NB4 (cell line): Measurements from ENCODE around the gene SENP1.
"Not testable (repeated sequence)": the region's sequence is repeated elsewhere in the genome, so short reads cannot be mapped to it uniquely, and the experiment has no call there.

Experiments used
- DNase-seq: peaks from one replicate; pipeline ENCODE4 v3.0.0; 2010; ENCODE audit warnings: low read depth
- H3K4me3 ChIP-seq: one replicate; pipeline ENCODE4 v1.5.1; 2011; ENCODE audit warnings: mild to moderate bottlenecking, low read depth, low read length, moderate library complexity
- CTCF ChIP-seq: IDR thresholded peaks from one replicate; pipeline ENCODE4 v1.5.1; 2012; ENCODE audit warnings: low read depth, low read length
- MAX ChIP-seq: IDR thresholded peaks from 2 replicates; pipeline ENCODE4 v1.6.1; 2011; ENCODE audit warnings: low read depth, low read length
- MYC ChIP-seq: IDR thresholded peaks from 2 replicates; pipeline ENCODE4 v1.6.1; 2011; ENCODE audit warnings: low read depth, low read length
- POLR2A ChIP-seq: IDR thresholded peaks from 2 replicates; pipeline ENCODE4 v1.6.1; 2011; ENCODE audit warnings: mild to moderate bottlenecking; ENCODE audit not compliant: insufficient read length; ENCODE audit errors: extremely low read depth

SENP1 gene

GRCh38 chr12:48119078-48119833, 13.4 kb upstream of the SENP1 start, which contains the start of gene PFKM:
PFKM (plus strand) TSS chr12:48119364; CDS start chr12:48122775, 3,411 bp downstream.
- peak; percentile 76 for DNase-seq
- TF ChIP-seq CTCF (no peak), MYC (no peak), POLR2A (no peak), MAX (no peak)
- H3K4me3 ChIP-seq, result peak within 1 kb of the TSS; percentile 61

GRCh38 chr12:48118284-48118871, 12.5 kb upstream of the SENP1 start:
- H3K4me3 ChIP-seq, result no peak overlapping the region
- no peak for DNase-seq
- TF ChIP-seq MYC (no peak), POLR2A (no peak), MAX (no peak), CTCF (no peak)

GRCh38 chr12:48115957-48116356, 10.1 kb upstream of the SENP1 start:
- no peak for TF ChIP-seq MAX
- no peak for TF ChIP-seq POLR2A
- TF ChIP-seq MYC, result no peak
- H3K4me3 ChIP-seq, result no peak overlapping the region
- no peak for DNase-seq

GRCh38 chr12:48111312-48111693, 5.4 kb upstream of the SENP1 start:
- DNase-seq, H3K4me3 ChIP-seq: not testable (repeated sequence)

GRCh38 chr12:48110691-48111311, 4.9 kb upstream of the SENP1 start:
- H3K4me3 ChIP-seq, result no peak overlapping the region
- no peak for DNase-seq
- TF ChIP-seq MYC, result no peak
- TF ChIP-seq CTCF, result no peak
- no peak for TF ChIP-seq MAX
- TF ChIP-seq POLR2A, result no peak

GRCh38 chr12:48109424-48109823, 3.5 kb upstream of the SENP1 start:
- DNase-seq, result no peak
- TF ChIP-seq MAX (no peak), CTCF (no peak), MYC (no peak), POLR2A (no peak)
- H3K4me3 ChIP-seq, result no peak overlapping the region
